ENCODE data around the gene LRIT1. TPM values are rescaled to one million over a fixed set of nuclear protein-coding genes. Genes with fewer than 3 reads are reported as not detected.

The LRIT1 gene
- total and polyA plus RNA-seq, 7 experiments from 2014 or later, result not detected

- ATAC-seq (no peak), DNase-seq (no peak)
- no peaks in the 10 kb centered on the region for H3K36me3 Mint-ChIP-seq
- H3K4me1 ChIP-seq (ENCODE audit: control insufficient read depth in 2 of 2, insufficient read depth in 2 of 2, low read length in 2 of 2), result peaks cover 4 to 7% of the 10 kb centered on the region in 2 donors
- no peak overlapping the region for H3K27ac ChIP-seq (ENCODE audit: low read depth, low read length)
- no peaks in the 10 kb centered on the region for H3K9me3 ChIP-seq (ENCODE audit: control insufficient read depth in 2 of 3, low read length in 3 of 3)
- H3K27ac Mint-ChIP-seq, result no peak overlapping the region
- H3K27me3 Mint-ChIP-seq, result peaks cover 0 to 52% (median 19%) of the 10 kb centered on the region in 5 donors
- no peak overlapping the region for H3K4me3 Mint-ChIP-seq
- no peak overlapping the region for H3K4me3 ChIP-seq (ENCODE audit: low read length)
- H3K27me3 ChIP-seq (ENCODE audit: control insufficient read depth in 2 of 2, insufficient read depth in 2 of 2, low read length in 2 of 2), result peaks cover 0 to 3% of the 10 kb centered on the region in 2 donors
- peaks cover 3 to 13% (median 4%) of the 10 kb centered on the region in 7 donors for H3K4me1 Mint-ChIP-seq
- intact Hi-C loops (cut with micrococcal nuclease), result no loop called here
- POLR2A ChIA-PET, result no interaction called here
- no peaks in the 10 kb centered on the region for H3K9me3 Mint-ChIP-seq
- no peaks in the 10 kb centered on the region for H3K36me3 ChIP-seq (ENCODE audit: control insufficient read depth in 2 of 3, insufficient read depth in 3 of 3, low read length in 3 of 3)
- CTCF ChIA-PET, result no interaction called here
Measured at GRCh38 chr10:84196941-84197340, 44.4 kb downstream of the LRIT1 start.

DNA sequence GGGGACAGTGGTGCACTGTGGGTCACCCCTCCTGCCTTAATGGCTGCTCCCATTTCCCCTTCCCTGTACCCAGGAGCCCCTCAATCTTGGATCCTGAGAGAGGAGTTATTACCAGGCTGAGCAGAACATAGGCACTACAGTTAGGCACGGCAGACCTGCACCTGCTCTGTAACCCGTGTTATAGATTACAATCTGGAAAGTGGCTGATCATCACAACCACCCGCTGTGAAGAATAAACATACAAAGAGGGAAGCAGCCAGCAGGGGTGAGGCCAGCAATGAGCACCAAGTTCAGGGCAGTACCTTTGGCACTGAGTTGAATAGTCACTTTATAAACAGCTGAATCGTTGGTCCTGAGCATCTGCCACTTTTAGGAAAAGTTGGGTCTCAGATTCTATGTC, 45.3 kb downstream of the LRIT1 start:
- CTCF ChIA-PET, result no interaction called here
- ATAC-seq, result no peak

GRCh38 chr10:84195044-84195830, 46.1 kb downstream of the LRIT1 start:
- DNase-seq (no peak), ATAC-seq (no peak)
- ChIA-PET CTCF (interaction anchor here (0.6 to 1.7 kb wide), 2 partner anchors 47 to 344 kb away, joined by 3 to 5 read pairs; no protein-coding TSS in a partner anchor), POLR2A (interaction anchor here (0.6 kb wide), 1 partner anchor 9 kb away, joined by 3 read pairs; no protein-coding TSS in a partner anchor)
- Histone ChIP-seq H3K36me3 (ENCODE audit: control insufficient read depth in 2 of 3, insufficient read depth in 3 of 3, low read length in 3 of 3) (no peaks in the 10 kb centered on the region), H3K9me3 (ENCODE audit: control insufficient read depth in 2 of 3, low read length in 3 of 3) (no peaks in the 10 kb centered on the region), H3K27ac (ENCODE audit: low read depth, low read length) (no peak overlapping the region), H3K27me3 (ENCODE audit: control insufficient read depth in 2 of 2, insufficient read depth in 2 of 2, low read length in 2 of 2) (peaks cover 0 to 3% of the 10 kb centered on the region in 2 donors), H3K4me1 (ENCODE audit: control insufficient read depth in 2 of 2, insufficient read depth in 2 of 2, low read length in 2 of 2) (peaks cover 18 to 23% of the 10 kb centered on the region in 2 donors), H3K4me3 (ENCODE audit: low read length) (peak overlapping the region; percentile 52)
- peak overlapping the region; percentile 47 to 75 (median 65) for H3K4me3 Mint-ChIP-seq
- H3K27ac Mint-ChIP-seq, result no peak overlapping the region
- intact Hi-C loops (cut with micrococcal nuclease), result no loop called here
- H3K9me3 Mint-ChIP-seq, result no peaks in the 10 kb centered on the region
- H3K36me3 Mint-ChIP-seq, result no peaks in the 10 kb centered on the region
- H3K4me1 Mint-ChIP-seq, result peaks cover 12 to 27% (median 16%) of the 10 kb centered on the region in 7 donors
- H3K27me3 Mint-ChIP-seq, result peaks cover 0 to 59% (median 22%) of the 10 kb centered on the region in 5 donors

More for the DNA sequence above, 45.3 kb downstream of the LRIT1 start:
- POLR2A ChIA-PET, result no interaction called here
- H3K4me3 ChIP-seq (ENCODE audit: low read length), result no peak overlapping the region
- H3K27me3 ChIP-seq (ENCODE audit: control insufficient read depth in 2 of 2, insufficient read depth in 2 of 2, low read length in 2 of 2), result peaks cover 0 to 3% of the 10 kb centered on the region in 2 donors
- no peak for DNase-seq
- no peaks in the 10 kb centered on the region for H3K36me3 ChIP-seq (ENCODE audit: control insufficient read depth in 2 of 3, insufficient read depth in 3 of 3, low read length in 3 of 3)
- H3K4me1 ChIP-seq (ENCODE audit: control insufficient read depth in 2 of 2, insufficient read depth in 2 of 2, low read length in 2 of 2), result peaks cover 10 to 15% of the 10 kb centered on the region in 2 donors
- Mint-ChIP-seq H3K27ac (no peak overlapping the region), H3K4me3 (peak overlapping the region in 3 of 10 donors; percentile 62 to 75 (median 66)), H3K27me3 (peaks cover 0 to 58% (median 22%) of the 10 kb centered on the region in 5 donors), H3K4me1 (peaks cover 10 to 19% (median 11%) of the 10 kb centered on the region in 7 donors), H3K9me3 (no peaks in the 10 kb centered on the region), H3K36me3 (no peaks in the 10 kb centered on the region)
- H3K9me3 ChIP-seq (ENCODE audit: control insufficient read depth in 2 of 3, low read length in 3 of 3), result no peaks in the 10 kb centered on the region
- H3K27ac ChIP-seq (ENCODE audit: low read depth, low read length), result no peak overlapping the region
- intact Hi-C loops (cut with micrococcal nuclease), result no loop called here

GRCh38 chr10:84194424-84195043, 46.8 kb downstream of the LRIT1 start, which contains the start of gene CDHR1:
Gene CDHR1 (plus strand): TSS chr10:84194537. CDS start chr10:84194761, 224 bp downstream.
- peak; percentile 79 for ATAC-seq
- peaks cover 0 to 3% of the 10 kb centered on the region in 2 donors for H3K27me3 ChIP-seq (ENCODE audit: control insufficient read depth in 2 of 2, insufficient read depth in 2 of 2, low read length in 2 of 2)
- CTCF ChIA-PET, result interaction anchor here (0.6 to 1.7 kb wide), 2 partner anchors 46 to 344 kb away, joined by 3 to 5 read pairs; no protein-coding TSS in a partner anchor
- H3K27ac Mint-ChIP-seq, result peak within 1 kb of the TSS in 1 of 9 donors; percentile 28
- H3K36me3 ChIP-seq (ENCODE audit: control insufficient read depth in 2 of 3, insufficient read depth in 3 of 3, low read length in 3 of 3), result no peaks in the 10 kb centered on the region
- no peaks in the 10 kb centered on the region for H3K9me3 ChIP-seq (ENCODE audit: control insufficient read depth in 2 of 3, low read length in 3 of 3)
- peaks cover 0 to 59% (median 22%) of the 10 kb centered on the region in 5 donors for H3K27me3 Mint-ChIP-seq
- peaks cover 18 to 24% of the 10 kb centered on the region in 2 donors for H3K4me1 ChIP-seq (ENCODE audit: control insufficient read depth in 2 of 2, insufficient read depth in 2 of 2, low read length in 2 of 2)
- H3K4me3 ChIP-seq (ENCODE audit: low read length), result peak within 1 kb of the TSS; percentile 52
- H3K9me3 Mint-ChIP-seq, result no peaks in the 10 kb centered on the region
- no peaks in the 10 kb centered on the region for H3K36me3 Mint-ChIP-seq
- H3K27ac ChIP-seq (ENCODE audit: low read depth, low read length), result no peak within 1 kb of the TSS
- POLR2A ChIA-PET, result interaction anchor here (0.6 kb wide), 1 partner anchor 9 kb away, joined by 3 read pairs; no protein-coding TSS in a partner anchor
- H3K4me1 Mint-ChIP-seq, result peaks cover 12 to 28% (median 16%) of the 10 kb centered on the region in 7 donors
- DNase-seq, result peak in 7 of 9 donors; percentile 12 to 49 (median 37)
- H3K4me3 Mint-ChIP-seq, result peak within 1 kb of the TSS; percentile 47 to 75 (median 65)
- intact Hi-C loops (cut with micrococcal nuclease), result loop anchor here in 1 of 2 donors (1.0 to 5.0 kb wide), 2 partner anchors 17 to 47 kb away; no protein-coding TSS in a partner anchor

GRCh38 chr10:84193846-84194423, 47.4 kb downstream of the LRIT1 start:
- intact Hi-C loops (cut with micrococcal nuclease), result loop anchor here in 1 of 2 donors (1.0 to 5.0 kb wide), 2 partner anchors 17 to 47 kb away; no protein-coding TSS in a partner anchor
- ATAC-seq, result no peak
- Mint-ChIP-seq H3K36me3 (no peaks in the 10 kb centered on the region), H3K4me3 (peak overlapping the region in 9 of 10 donors; percentile 43 to 75 (median 62)), H3K9me3 (no peaks in the 10 kb centered on the region), H3K27ac (peak overlapping the region in 1 of 9 donors; percentile 28), H3K4me1 (peaks cover 12 to 28% (median 16%) of the 10 kb centered on the region in 7 donors), H3K27me3 (peaks cover 0 to 59% (median 22%) of the 10 kb centered on the region in 5 donors)
- Histone ChIP-seq H3K27ac (ENCODE audit: low read depth, low read length) (no peak overlapping the region), H3K4me3 (ENCODE audit: low read length) (peak overlapping the region; percentile 52), H3K9me3 (ENCODE audit: control insufficient read depth in 2 of 3, low read length in 3 of 3) (no peaks in the 10 kb centered on the region), H3K27me3 (ENCODE audit: control insufficient read depth in 2 of 2, insufficient read depth in 2 of 2, low read length in 2 of 2) (peaks cover 0 to 3% of the 10 kb centered on the region in 2 donors), H3K4me1 (ENCODE audit: control insufficient read depth in 2 of 2, insufficient read depth in 2 of 2, low read length in 2 of 2) (peaks cover 18 to 24% of the 10 kb centered on the region in 2 donors), H3K36me3 (ENCODE audit: control insufficient read depth in 2 of 3, insufficient read depth in 3 of 3, low read length in 3 of 3) (no peaks in the 10 kb centered on the region)
- ChIA-PET CTCF (interaction anchor here (1.7 kb wide), 1 partner anchor 46 kb away, joined by 5 read pairs; no protein-coding TSS in a partner anchor), POLR2A (interaction anchor here (0.6 kb wide), 1 partner anchor 87 kb away, joined by 4 read pairs; no protein-coding TSS in a partner anchor)
- DNase-seq, result no peak

DNA sequence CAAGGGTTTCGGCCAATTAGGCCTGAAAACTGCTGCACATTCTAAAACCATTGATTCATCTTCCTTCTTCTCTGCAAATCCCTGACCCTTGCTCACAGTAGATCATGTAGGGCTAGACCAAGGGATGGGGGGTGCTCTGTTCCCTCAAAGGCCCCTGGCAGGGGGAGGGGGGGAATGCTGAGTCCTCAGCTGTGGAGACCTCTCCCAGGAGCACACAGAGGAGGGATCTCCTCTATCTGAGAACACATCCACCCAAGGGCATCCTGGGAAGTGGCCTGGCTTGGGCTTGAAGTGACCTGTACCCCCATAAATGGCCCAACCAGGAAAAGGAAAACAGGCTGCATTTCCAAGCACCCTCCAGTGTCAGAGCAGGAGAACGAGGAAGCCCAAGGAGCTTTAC, 48.0 kb downstream of the LRIT1 start:
- intact Hi-C loops (cut with micrococcal nuclease), result loop anchor here in 1 of 2 donors (5.0 kb wide), 1 partner anchor 46 kb away; no protein-coding TSS in a partner anchor
- no peak overlapping the region for H3K27ac ChIP-seq (ENCODE audit: low read depth, low read length)
- peaks cover 0 to 3% of the 10 kb centered on the region in 2 donors for H3K27me3 ChIP-seq (ENCODE audit: control insufficient read depth in 2 of 2, insufficient read depth in 2 of 2, low read length in 2 of 2)
- H3K9me3 ChIP-seq (ENCODE audit: control insufficient read depth in 2 of 3, low read length in 3 of 3), result no peaks in the 10 kb centered on the region
- H3K27ac Mint-ChIP-seq, result peak overlapping the region in 1 of 9 donors; percentile 28
- H3K4me1 Mint-ChIP-seq, result peaks cover 12 to 28% (median 16%) of the 10 kb centered on the region in 7 donors
- peaks cover 0 to 55% (median 22%) of the 10 kb centered on the region in 5 donors for H3K27me3 Mint-ChIP-seq
- peak overlapping the region in 3 of 10 donors; percentile 15 to 75 (median 29) for H3K4me3 Mint-ChIP-seq
- ChIA-PET CTCF (no interaction called here), POLR2A (no interaction called here)
- H3K4me1 ChIP-seq (ENCODE audit: control insufficient read depth in 2 of 2, insufficient read depth in 2 of 2, low read length in 2 of 2), result peaks cover 18 to 24% of the 10 kb centered on the region in 2 donors
- H3K9me3 Mint-ChIP-seq, result no peaks in the 10 kb centered on the region
- ATAC-seq (no peak), DNase-seq (no peak)
- no peaks in the 10 kb centered on the region for H3K36me3 ChIP-seq (ENCODE audit: control insufficient read depth in 2 of 3, insufficient read depth in 3 of 3, low read length in 3 of 3)
- H3K4me3 ChIP-seq (ENCODE audit: low read length), result no peak overlapping the region
- H3K36me3 Mint-ChIP-seq, result no peaks in the 10 kb centered on the region
